ENCODE data around the gene MOB2. TPM values are rescaled to one million over a fixed set of nuclear protein-coding genes. Genes with fewer than 3 reads are reported as not detected.
A peak's percentile ranks its signal among the peaks of the same experiment; 100 is the strongest.
"Not testable (repeated sequence)": the region's sequence is repeated elsewhere in the genome, so short reads cannot be mapped to it uniquely, and the experiment has no call there.

MOB2 gene
- total RNA-seq, 2 experiments from 2014 or later = 37.0 to 38.3 TPM

DNA sequence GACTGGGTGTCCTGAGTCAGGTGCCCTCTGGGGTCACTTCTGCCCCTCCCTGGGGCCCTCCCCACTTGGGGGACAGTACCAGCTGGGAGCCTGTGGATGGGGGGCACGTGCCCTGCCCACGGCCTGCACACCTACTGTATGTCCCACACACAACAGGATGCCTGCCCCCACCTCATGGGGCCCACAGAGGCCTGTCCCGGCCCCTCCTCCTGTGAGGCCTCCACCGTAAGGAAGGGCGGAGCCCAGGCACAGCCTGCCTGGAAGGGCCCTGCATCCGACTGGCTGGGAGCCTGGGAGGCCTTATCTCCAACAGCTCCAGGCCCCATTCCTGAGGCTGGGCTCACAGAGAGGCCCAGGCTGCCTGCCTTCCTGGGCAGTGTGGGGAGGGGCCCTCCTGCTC, 49.1 kb downstream of the MOB2 start:
- DNase-seq = no peak
- ATAC-seq (ENCODE audit: poor library complexity) = no peak
- H3K36me3 Mint-ChIP-seq (ENCODE audit: low read depth) = no peaks in the 10 kb centered on the region
- Histone ChIP-seq H3K27me3 (ENCODE audit: control insufficient read depth in 1 of 2, insufficient read depth in 2 of 2, low read length in 2 of 2) (peaks cover 0 to 2% of the 10 kb centered on the region in 2 experiments), H3K4me1 (ENCODE audit: insufficient read depth, low read length) (peaks cover 9% of the 10 kb centered on the region), H3K9me3 (ENCODE audit: control insufficient read depth in 1 of 2, insufficient read depth in 1 of 2, low read length in 2 of 2) (peaks cover 0 to 8% of the 10 kb centered on the region in 2 experiments), H3K4me3 (ENCODE audit: low read length) (no peak overlapping the region), H3K27ac (ENCODE audit: low read depth in 1 of 2, low read length in 2 of 2) (no peak overlapping the region), H3K36me3 (ENCODE audit: insufficient read depth, low read length) (no peaks in the 10 kb centered on the region)
- H3K9me3 Mint-ChIP-seq = no peaks in the 10 kb centered on the region
- CTCF ChIA-PET = no interaction called here
- POLR2A ChIA-PET = no interaction called here
- H3K4me3 Mint-ChIP-seq = no peak overlapping the region
- TF ChIP-seq CTCF (IDR thresholded peaks at IDR 0.05) = no peak
- no peak overlapping the region for H3K27ac Mint-ChIP-seq
- no peaks in the 10 kb centered on the region for H3K4me1 Mint-ChIP-seq (ENCODE audit: low read depth)
- peaks cover 3% of the 10 kb centered on the region for H3K27me3 Mint-ChIP-seq
- intact Hi-C loops (cut with DNase I, micrococcal nuclease) = no loop called here

DNA sequence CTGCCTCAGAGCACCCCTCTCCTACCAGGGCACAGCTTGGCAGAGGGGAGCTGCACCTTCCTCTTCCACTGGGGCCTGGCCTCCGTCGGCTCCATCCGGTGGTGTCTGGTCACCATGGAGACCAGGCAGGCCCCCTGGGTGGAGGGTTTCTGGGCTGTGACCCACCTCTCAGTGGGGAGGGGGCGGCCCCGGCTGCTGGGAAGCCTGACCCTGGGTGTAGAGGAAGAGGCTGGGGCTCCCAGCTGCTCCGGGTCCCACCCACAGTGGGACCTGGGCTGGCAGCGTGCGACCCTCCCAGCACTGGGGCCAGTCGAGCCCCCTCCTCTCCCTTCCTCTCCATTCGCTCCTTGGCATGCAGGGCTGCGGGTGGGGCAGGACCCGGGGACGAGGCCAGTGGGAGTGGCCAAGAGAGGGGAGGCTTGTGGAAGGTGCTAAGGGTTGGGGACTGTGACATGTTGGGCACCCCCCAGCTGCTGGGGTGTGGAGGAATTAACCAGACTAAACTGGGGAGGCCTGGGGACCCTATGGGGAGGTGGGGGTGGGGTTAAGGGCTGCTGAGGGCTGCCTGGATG, 50.0 kb downstream of the MOB2 start:
- Mint-ChIP-seq H3K27ac (no peak overlapping the region), H3K9me3 (no peaks in the 10 kb centered on the region), H3K36me3 (ENCODE audit: low read depth) (no peaks in the 10 kb centered on the region), H3K4me1 (ENCODE audit: low read depth) (no peaks in the 10 kb centered on the region), H3K4me3 (no peak overlapping the region), H3K27me3 (peaks cover 3% of the 10 kb centered on the region)
- CTCF ChIA-PET = no interaction called here
- intact Hi-C loops (cut with DNase I, micrococcal nuclease) = no loop called here
- TF ChIP-seq CTCF (IDR thresholded peaks at IDR 0.05) = no peak
- no peak for DNase-seq
- no peak for ATAC-seq (ENCODE audit: poor library complexity)
- Histone ChIP-seq H3K27ac (ENCODE audit: low read depth in 1 of 2, low read length in 2 of 2) (no peak overlapping the region), H3K9me3 (ENCODE audit: control insufficient read depth in 1 of 2, insufficient read depth in 1 of 2, low read length in 2 of 2) (peaks cover 0 to 8% of the 10 kb centered on the region in 2 experiments), H3K27me3 (ENCODE audit: control insufficient read depth in 1 of 2, insufficient read depth in 2 of 2, low read length in 2 of 2) (peaks cover 0 to 2% of the 10 kb centered on the region in 2 experiments), H3K4me3 (ENCODE audit: low read length) (no peak overlapping the region), H3K4me1 (ENCODE audit: insufficient read depth, low read length) (peaks cover 9% of the 10 kb centered on the region), H3K36me3 (ENCODE audit: insufficient read depth, low read length) (no peaks in the 10 kb centered on the region)
- POLR2A ChIA-PET = no interaction called here

GRCh38 chr11:1435820-1436467, 50.6 kb downstream of the MOB2 start:
- Mint-ChIP-seq H3K4me1 (ENCODE audit: low read depth) (no peaks in the 10 kb centered on the region), H3K27ac (no peak overlapping the region), H3K9me3 (no peaks in the 10 kb centered on the region), H3K27me3 (peaks cover 3% of the 10 kb centered on the region), H3K4me3 (no peak overlapping the region), H3K36me3 (ENCODE audit: low read depth) (no peaks in the 10 kb centered on the region)
- no peak overlapping the region for H3K4me3 ChIP-seq (ENCODE audit: low read length)
- POLR2A ChIA-PET = no interaction called here
- CTCF ChIA-PET = no interaction called here
- intact Hi-C loops (cut with DNase I, micrococcal nuclease) = no loop called here
- peaks cover 0 to 2% of the 10 kb centered on the region in 2 experiments for H3K27me3 ChIP-seq (ENCODE audit: control insufficient read depth in 1 of 2, insufficient read depth in 2 of 2, low read length in 2 of 2)
- DNase-seq = no peak
- H3K36me3 ChIP-seq (ENCODE audit: insufficient read depth, low read length) = no peaks in the 10 kb centered on the region
- peak; percentile 37 for ATAC-seq (ENCODE audit: poor library complexity)
- no peak for TF ChIP-seq CTCF (IDR thresholded peaks at IDR 0.05)
- peaks cover 9% of the 10 kb centered on the region for H3K4me1 ChIP-seq (ENCODE audit: insufficient read depth, low read length)
- H3K9me3 ChIP-seq (ENCODE audit: control insufficient read depth in 1 of 2, insufficient read depth in 1 of 2, low read length in 2 of 2) = peaks cover 0 to 8% of the 10 kb centered on the region in 2 experiments
- no peak overlapping the region for H3K27ac ChIP-seq (ENCODE audit: low read depth in 1 of 2, low read length in 2 of 2)

- H3K27ac Mint-ChIP-seq; H3K27ac ChIP-seq (ENCODE audit: low read depth in 1 of 2, low read length in 2 of 2); H3K4me3 Mint-ChIP-seq; H3K27me3 Mint-ChIP-seq; H3K36me3 Mint-ChIP-seq (ENCODE audit: low read depth); H3K9me3 Mint-ChIP-seq; DNase-seq; H3K4me1 Mint-ChIP-seq (ENCODE audit: low read depth); ATAC-seq (ENCODE audit: poor library complexity); H3K27me3 ChIP-seq (ENCODE audit: control insufficient read depth in 1 of 2, insufficient read depth in 2 of 2, low read length in 2 of 2); H3K4me1 ChIP-seq (ENCODE audit: insufficient read depth, low read length); CTCF ChIA-PET; H3K36me3 ChIP-seq (ENCODE audit: insufficient read depth, low read length); POLR2A ChIA-PET; H3K4me3 ChIP-seq (ENCODE audit: low read length); intact Hi-C loops (cut with DNase I, micrococcal nuclease); H3K9me3 ChIP-seq (ENCODE audit: control insufficient read depth in 1 of 2, insufficient read depth in 1 of 2, low read length in 2 of 2): not testable (repeated sequence)
Observed at GRCh38 chr11:1435479-1435819, 51.1 kb downstream of the MOB2 start.
